ENCODE data around the gene FOXR1.
"Not testable (repeated sequence)": the region's sequence is repeated elsewhere in the genome, so short reads cannot be mapped to it uniquely, and the experiment has no call there.

FOXR1 gene

DNA sequence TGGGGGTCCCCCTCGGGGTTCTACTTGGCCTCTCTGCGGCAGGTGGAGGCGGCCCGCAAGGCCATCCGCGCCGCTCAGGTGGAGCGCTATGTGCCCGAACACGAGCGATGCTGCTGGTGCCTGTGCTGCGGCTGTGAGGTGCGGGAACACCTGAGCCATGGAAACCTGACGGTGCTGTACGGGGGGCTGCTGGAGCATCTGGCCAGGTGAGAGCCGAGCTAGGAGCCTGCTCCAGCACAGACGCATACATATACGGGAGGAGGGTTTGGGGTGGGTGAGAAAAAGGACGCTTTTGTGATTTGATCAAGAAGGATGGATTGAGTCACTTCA, 26.8 kb downstream of the FOXR1 start:
- no peak for DNase-seq

GRCh38 chr11:118998822-118999221, 27.3 kb downstream of the FOXR1 start:
- DNase-seq, result no peak

- no peak for DNase-seq
Measured at GRCh38 chr11:119000906-119001305, 29.3 kb downstream of the FOXR1 start.

DNA sequence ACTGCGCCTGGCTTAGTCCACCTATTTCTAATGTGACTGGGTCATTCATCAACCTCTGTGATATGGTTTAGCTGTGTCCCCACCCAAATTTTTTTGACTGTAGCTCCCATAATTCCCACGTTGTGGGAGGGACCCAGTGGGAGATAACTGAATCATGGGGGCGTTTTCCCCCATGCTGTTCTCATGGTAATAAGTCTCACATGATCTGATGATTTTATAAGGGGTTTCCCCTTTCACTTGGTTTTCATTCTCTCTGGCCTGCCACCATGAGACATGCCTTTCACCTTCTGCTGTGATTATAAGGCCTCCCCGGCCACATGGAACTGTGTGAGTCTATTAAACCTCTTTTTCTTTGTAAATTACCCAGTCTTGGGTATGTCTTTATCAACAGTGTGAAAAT, 35.1 kb downstream of the FOXR1 start:
- no peak for DNase-seq

DNA sequence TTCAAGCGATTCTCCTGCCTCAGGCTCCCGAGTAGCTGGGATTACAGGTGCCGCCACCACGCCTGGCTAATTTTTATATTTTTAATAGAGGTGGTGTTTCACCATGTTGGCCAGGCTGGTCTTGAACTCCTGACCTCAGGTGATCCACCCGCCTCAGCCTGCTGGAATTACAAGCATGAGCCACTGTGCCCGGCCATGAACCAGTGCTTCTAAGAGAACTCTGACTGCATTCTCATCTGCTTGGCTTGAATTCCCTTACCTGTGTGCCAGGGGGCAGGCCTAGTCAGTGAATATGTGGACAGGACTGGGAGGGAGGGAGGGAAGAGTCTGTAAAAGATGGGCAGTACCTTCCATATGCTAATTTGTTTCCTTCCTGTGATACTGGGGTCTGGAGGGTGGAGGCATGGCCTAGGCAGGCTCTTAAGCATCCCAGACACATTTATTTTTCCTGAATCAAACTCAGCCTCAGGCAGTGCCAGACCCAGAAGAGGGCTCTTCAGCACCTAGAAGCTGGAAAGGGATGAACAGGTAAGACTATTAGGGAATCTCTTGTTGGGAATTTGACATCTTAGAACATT, 40.0 kb downstream of the FOXR1 start:
- DNase-seq, result no peak

DNA sequence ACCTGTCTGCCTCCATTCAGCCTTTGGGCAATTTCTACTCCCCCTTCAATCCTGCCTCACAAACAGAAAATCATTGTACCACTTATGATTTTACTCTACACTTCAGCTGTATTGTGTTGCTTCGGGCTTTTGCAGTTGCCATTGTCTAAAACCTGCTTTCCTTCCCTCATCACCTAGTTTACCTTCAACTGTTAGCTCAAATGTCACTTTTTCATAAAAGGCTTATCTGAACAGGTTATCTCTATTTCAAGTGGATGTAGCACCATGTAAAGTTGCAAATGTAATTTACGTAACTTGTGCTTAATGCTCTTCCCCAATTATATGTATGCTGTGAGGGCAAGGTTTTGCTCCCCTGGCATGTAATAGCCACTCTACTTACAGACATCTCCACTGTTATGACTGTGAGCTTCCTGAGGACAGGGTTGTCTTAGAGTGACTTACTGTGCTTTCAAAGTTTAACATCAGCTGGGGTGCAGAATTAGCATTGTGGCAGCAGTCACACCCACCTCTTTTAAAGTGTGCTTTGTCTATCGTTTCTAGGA, 41.1 kb downstream of the FOXR1 start:
- DNase-seq, result no peak

DNA sequence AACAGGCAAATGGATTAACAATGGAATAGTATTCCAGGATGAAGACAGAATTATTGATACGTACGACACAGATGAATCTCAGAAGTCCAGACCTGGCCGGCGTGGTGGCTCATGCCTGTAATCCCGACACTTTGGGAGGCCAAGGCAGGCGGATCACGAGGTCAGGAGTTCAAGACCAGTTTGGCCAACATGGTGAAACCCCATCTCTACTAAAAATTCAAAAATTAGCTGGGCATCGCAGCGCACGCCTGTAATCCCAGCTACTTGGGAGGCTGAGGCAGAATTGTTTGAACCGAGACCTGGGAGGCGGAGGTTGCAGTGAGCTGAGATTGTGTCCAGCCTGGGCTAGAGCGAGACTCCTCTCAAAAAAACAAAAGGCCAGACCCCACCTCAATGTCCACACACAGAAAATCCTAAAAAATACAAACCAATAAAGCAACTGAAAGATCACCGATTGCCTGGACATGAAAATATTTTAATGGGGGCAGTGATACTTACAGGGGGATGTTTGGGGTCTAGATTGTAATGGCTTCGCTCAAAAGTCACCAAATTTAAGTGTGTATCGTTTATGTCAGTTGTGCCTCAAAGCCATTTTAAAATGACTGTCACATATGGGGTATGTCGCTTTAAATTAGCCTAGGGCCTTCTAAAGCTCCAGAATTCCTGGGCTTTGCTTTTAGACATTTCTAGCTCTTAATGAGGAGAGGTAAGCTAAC, 42.8 kb downstream of the FOXR1 start:
- no peak for DNase-seq

DNA sequence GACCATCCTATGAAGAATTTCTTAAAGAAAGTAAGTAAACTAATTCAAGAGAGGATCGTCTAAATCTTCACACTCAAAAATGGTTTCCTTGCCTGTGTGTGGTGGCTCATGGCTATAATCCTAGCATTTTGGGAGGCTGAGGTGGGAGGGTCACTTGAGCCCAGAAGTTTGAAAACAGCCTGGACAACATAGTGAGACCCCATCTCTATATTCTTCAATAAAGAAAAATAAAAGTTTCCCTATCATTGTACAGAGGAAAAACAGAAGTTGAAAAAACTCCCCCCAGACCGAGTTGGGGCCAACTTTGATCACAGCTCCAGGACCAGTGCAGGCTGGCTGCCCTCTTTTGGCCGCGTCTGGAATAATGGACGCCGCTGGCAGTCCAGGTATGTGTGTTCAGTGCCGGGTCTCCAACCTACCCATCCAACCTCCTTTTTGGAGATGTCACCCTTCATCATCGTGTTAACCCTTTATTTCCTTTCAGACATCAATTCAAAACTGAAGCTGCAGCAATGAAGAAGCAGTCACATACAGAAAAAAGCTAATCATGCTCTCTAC, 43.6 kb downstream of the FOXR1 start:
- DNase-seq, result no peak

DNA sequence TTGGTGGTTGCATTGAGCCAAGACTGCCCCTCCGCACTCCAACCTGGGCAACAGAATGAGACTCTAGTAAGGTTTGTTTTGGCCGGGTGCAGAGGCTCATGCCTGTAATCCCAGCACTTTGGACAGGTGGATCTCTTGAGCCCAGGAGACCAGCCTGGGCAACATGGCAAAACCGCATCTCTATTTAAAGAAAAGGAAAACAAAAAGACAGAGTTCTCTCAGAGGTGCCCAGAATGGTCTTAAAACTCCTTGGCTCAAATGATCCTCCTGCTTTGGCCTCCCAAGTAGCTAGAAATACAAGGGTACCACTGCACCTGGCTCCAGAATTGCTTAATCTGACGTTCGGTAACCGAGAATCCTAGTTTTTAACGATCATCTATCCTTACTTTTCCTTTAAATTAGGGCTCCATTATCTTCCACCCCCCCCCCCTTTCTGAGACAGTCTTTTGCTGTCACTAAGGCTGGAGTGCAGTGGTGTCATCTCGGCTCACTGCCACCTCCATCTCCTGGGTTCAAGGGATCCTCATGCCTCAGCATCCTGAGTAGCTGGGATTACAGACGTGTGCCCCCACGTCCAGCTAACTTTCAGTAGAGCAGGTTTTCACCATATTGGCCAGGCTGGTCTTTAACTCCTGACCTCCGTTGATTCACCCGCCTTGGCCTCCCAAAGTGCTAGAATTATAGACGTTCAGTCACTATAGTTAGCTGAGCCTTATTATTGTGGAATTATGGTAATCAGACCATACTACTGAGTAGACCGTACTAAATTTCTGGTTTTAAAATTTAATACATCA, 44.9 kb downstream of the FOXR1 start:
- no peak for DNase-seq

DNA sequence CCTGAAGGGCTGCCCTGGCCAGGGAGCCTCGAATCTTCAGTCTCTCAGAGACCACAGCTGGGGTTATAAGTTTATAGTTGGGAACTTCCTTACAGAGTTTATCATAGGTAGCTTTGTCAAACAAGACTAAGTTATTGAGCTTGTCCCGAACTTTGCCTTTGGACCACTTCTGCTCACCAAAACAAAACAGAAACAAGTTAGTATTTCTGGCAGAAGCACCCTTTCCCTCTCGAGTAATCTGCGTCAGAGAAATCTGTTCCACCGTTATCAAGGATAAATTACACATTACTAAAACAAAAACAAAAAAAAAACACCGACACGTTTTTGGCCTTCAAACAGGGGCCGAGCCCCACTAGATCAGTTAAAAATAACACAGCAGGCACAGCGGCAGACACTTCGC, 45.8 kb downstream of the FOXR1 start:
- DNase-seq, result not testable (repeated sequence)

DNA sequence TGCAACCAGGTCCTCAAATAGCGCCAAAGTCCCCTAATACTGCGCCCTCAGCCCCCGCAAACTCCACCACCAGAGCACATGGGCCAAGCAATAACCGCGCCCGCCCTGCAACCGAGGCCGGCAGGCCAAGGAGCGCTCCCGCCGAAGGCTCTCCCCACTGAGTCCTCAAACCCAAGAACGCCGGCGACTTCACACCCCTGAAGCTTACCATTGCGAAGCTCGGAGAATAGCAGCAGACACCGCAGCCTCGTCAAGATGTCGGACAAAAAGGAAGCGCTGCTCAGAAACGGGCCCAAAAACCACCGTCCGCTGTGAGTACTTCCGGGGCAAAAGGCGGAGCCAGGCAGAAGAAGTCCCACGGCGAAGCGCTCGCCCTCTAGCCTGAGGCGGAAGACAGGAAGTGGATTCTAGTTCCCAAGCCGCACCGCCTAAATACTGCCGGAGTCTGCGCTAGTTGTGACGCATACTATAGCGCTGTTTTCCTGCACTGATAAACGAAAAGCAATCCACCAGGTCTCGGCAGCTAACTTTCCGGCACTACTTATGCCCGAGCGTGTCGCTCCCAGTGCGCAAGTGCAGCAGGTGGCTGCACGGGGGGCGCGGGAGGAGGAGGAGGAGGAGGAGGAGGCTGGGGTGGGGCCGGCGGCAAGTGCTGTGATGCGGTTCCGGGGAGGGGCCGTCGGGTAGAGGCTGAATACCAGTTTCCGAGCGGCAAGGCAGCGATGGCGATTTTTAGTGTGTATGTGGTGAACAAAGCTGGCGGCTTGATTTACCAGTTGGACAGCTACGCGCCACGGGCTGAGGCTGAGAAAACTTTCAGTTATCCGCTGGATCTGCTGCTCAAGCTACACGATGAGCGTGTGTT, 46.7 kb downstream of the FOXR1 start, which contains the start of the genes RPS25 and TRAPPC4:
Gene RPS25 (minus strand): TSS at position 270 of the 865 bp plus-strand sequence. CDS start 59 bp downstream, at position 211.
Gene TRAPPC4 (plus strand): TSS at position 693 of the 865 bp plus-strand sequence. CDS start 30 bp downstream, at position 723.
- DNase-seq, result peak; percentile 96

- no peak for DNase-seq
Measured at GRCh38 chr11:119019996-119020395, 48.4 kb downstream of the FOXR1 start.

- DNase-seq, result no peak
Measured at GRCh38 chr11:119021631-119022030, 50.1 kb downstream of the FOXR1 start.

DNA sequence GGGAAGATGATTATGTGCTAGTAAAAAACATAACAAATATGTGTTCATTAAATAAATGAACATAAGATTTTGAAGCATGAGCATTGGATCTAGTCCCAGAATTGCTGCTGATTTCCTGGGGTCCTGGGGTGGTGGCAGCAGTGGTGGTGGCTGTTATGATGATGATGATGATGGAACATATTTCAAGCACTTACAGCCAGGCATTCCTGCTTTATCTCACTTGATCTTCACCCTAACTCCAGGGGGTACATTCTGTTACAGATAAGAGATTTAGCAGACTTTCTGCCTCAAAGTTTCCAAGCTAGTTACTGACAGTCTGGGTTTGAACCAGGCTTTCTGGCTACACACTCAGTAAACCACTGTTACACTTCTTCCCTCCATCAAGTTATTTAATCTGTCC, 52.2 kb downstream of the FOXR1 start:
- no peak for DNase-seq

- DNase-seq, result no peak
Measured at GRCh38 chr11:119024430-119025098, 53.0 kb downstream of the FOXR1 start.

GRCh38 chr11:119025099-119025473, 53.5 kb downstream of the FOXR1 start:
- DNase-seq, result no peak

DNA sequence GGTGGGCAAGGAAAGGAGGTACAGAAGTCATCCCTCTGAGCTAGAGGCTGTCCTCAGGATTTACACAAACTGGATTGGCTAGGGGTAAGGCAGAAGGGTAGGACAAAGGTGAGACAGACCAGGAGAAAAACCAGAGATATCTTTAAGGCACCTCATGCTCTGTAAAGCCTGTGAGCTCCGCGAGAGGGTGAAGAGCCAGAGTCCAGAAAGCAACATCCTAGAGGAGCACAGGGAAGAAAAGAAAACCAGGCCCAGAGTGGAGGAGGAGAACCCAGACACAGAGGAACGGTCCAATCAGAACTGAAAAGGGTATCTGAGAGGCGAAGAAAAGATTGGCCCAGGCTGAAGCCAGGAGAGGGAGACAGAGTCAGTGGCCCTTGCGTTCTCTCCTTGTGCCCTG, 54.0 kb downstream of the FOXR1 start:
- DNase-seq, result no peak

DNA sequence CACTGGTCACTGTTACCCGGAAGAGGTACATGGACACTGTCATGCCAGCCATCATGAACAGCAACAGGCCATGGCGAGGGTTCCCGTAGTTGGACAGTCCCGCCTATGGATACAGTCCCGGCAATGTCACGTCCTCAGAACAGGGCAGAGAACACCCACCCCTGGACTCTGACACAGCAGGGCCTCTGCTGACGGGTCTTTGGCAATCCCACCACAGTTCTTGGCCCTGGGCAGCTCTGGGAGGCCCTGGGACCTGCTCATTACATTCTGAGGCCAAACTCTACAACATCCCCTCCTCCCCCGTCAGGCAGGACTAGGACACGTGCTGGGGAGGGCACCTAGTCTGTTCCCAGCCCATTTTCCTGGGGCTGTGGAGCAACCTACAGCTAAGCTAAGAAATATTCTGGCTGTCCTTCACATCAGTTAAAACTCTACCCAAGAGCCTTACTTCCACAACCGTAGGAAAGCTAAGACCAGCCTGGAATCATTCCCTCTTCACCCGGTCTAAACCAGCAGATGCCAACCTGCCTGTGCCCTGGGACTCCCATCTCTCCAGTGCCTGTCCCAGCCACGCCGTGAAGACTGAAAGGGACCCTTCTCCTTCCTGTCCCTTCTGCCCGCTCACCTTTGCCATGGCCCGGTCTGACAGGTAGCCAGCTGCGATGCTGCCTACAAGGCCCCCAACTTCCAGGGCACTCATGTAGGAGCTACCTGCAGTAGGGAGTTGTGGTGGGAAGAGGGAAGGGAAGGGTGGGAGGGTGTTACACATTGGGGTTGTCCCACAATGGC, 54.6 kb downstream of the FOXR1 start:
- DNase-seq, result no peak

DNA sequence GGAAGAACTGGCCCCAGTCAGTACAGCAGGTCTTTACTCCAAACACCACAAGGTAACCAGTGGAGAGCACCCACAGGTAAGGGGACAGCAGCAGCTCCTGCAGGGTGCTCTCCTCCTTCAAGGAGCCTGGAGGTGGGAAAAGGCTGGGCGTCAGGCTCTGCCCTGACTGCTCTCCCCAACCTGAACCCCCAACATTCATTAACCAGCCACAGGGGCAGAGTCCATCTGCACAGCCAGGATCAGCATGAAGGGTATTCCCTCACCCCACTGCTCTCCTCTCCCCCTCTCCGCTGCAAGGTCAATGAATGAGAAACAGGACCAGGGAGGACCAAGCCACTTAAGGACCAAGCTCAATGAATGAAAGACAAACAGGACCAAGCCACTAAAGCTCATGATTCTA, 55.4 kb downstream of the FOXR1 start:
- DNase-seq, result no peak

- no peak for DNase-seq
Measured at GRCh38 chr11:119027561-119028345, 56.2 kb downstream of the FOXR1 start.
